GM18861 (cell line): Measurements from ENCODE around the gene ACBD4.
"Not testable (repeated sequence)": the region's sequence is repeated elsewhere in the genome, so short reads cannot be mapped to it uniquely, and the experiment has no call there.

ENCODE experiments used
- ATAC-seq: cut with Tn5 transposase; IDR thresholded peaks from one replicate; pipeline ENCODE4 v1.9.1; 2021; ENCODE audit not compliant: unreplicated experiment

The ACBD4 gene

DNA sequence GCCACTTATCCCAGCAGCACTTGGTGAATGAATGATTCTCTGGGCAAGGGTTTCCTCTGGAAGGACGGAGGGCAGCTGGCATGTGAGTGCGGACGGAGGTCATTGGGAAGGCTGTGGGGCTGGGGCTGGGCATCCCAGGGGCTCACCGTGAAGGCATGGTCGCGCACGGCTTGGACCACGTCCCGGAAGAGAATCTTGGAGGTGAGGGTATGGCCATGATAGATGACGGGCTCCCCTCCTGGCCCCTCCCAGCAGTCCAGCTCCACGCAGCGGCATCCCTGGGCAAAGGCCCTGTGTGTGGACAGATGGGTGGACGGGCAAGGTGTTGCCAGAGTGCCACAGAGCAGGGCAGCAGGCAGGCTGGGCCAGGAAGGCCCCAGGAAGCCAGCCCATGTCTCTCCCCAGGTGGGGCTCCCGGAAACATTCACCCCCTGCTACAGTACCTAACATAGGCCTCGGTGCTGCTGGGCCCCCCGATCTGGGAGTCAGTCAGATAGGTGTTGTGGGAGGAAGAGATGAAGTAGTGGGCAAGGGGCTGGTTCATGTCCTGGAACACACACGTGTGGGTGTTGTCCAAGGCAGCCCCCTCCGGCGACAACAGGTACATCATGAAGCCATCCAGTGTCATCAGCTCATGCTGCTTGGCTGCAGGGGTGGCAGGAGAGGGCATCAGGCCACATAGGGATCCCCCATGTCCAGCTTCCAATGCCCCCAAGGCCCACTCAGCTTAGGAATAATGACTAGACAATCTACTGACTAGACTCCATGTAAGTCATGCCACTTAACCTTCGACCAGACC, 17.4 kb upstream of the ACBD4 start:
- ATAC-seq: no peak

- ATAC-seq: no peak
Measured at GRCh38 chr17:45118691-45119090, 16.8 kb upstream of the ACBD4 start.

DNA sequence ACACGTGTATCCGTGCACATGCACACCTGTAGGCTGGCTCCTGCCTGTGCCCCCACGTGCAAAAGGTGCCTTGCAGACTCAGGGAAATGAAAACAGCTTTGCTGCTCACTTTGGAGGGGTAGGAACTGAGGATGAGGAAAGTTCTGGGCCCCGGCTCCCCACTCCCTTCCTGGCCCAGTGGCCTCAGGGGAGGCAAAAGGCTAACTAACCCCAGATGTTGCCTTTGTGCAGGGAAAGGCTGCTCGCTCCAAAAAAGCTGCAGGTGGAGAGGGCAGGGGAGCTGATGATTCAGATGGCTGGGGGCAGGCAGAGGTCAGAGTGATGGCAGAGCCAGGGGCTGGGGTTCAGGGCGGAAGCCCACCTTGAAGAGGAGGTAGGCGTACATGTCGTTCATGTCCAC, 15.5 kb upstream of the ACBD4 start:
- no peak for ATAC-seq

GRCh38 chr17:45120558-45120957, 14.9 kb upstream of the ACBD4 start:
- no peak for ATAC-seq

- ATAC-seq: no peak
Measured at GRCh38 chr17:45121055-45121454, 14.4 kb upstream of the ACBD4 start.

GRCh38 chr17:45123076-45123770, 12.3 kb upstream of the ACBD4 start:
- no peak for ATAC-seq

GRCh38 chr17:45123930-45124796, 11.3 kb upstream of the ACBD4 start:
- no peak for ATAC-seq

- not testable (repeated sequence) for ATAC-seq
Measured at GRCh38 chr17:45124797-45125122, 10.7 kb upstream of the ACBD4 start.

DNA sequence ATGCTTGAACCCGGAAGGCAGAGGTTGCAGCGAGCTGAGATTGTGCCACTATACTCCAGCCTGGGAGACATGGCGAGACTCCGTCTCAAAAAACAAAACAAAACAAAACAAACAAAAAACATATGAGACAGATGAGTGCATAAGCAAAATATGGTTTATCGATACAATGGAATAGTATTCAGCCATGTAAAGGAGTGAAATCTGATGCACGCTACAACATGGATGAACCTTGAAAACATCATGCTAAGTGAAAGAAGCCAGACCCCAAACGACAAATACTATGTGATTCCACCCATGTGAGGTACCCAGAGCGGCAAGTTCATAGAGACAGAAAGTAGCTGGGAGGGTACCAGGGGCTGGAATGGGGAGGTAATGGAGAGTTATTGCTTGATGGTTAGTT, 10.0 kb upstream of the ACBD4 start:
- no peak for ATAC-seq

GRCh38 chr17:45127207-45127547, 8.3 kb upstream of the ACBD4 start:
- ATAC-seq: no peak

- no peak for ATAC-seq
Measured at GRCh38 chr17:45127548-45128300, 7.8 kb upstream of the ACBD4 start.

DNA sequence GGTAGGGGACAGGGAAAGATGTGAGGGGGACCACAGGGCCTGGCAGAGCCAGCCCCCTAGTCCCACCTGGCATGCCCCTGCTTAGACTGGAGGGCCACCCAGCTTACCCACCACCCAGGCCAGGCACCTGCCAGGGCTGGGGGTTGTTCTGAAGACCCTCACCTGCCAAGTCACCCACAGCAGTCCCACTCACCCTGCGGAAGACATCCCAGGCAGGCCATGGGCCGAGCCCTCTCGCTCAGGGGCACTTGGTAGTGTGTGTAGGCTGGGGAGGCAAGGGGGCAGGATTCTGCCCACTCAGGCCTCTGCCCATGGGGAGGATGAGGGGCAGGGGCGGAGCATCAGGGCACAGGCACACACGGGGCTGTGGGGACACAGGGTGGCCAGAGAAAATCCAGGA, 7.2 kb upstream of the ACBD4 start:
- ATAC-seq: no peak

- ATAC-seq: no peak
Measured at GRCh38 chr17:45128989-45129388, 6.5 kb upstream of the ACBD4 start.

- ATAC-seq: no peak
Measured at GRCh38 chr17:45129426-45129939, 6.0 kb upstream of the ACBD4 start.

- ATAC-seq: no peak
Measured at GRCh38 chr17:45129940-45130680, 5.4 kb upstream of the ACBD4 start.

DNA sequence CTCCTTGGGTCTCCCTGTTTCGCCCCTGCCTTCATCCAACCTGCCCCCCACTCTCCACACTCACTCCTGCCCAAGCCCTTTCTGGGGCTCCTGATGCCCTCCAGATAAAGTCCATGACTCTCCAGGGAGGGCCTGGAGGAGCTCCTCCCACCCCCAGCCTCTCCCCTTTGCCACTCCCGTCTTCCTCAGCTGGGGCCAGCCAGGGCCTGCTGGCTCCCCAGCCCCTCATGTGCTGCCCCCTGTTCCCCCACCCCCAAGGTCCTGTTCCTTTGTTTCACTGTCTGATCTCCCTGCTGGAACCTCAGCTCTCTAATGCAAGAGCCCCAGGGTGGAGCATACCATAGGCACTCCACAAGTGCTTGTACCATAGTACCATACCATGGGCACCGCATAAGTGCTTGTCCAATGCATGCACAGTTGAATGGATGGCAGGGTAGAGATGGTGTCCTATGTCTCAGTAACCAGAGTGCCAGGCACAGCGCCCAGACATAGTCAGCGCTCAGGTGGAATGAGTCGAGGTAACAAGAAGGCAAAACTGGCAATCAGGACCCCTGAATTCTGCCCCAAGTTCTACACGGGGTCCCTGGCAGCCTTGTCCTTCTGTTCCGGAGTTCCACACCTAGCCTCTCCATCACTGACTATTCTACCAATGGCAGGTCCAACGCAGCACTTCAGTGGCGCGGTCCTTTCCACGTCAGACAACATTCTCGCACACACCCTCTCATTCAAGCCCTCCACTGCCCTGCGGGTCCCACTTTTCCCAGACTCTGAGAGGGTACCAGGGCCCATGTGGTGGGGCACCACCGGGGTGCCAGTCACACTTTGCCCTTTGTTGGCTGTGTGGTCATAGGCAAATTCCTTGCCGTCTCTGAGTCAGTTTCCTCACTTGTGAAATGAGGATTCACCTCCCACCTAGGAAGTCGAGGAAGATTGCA, 4.5 kb upstream of the ACBD4 start:
- ATAC-seq: no peak

GRCh38 chr17:45131616-45132319, 3.7 kb upstream of the ACBD4 start:
- ATAC-seq: no peak

DNA sequence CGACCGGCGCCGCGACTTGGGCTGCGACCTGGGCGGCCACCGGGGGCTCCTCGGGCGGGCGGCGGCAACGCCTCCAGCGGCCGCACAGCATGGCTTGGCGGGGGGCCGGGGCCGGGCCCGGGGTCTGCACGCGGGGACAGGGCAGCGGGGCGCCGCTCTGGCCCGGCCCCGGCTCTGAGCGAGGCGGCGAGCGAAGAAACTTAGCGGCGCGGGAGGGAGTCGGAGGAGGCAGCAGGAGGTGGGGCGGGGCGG, 3.2 kb upstream of the ACBD4 start, which contains the start of gene PLCD3:
Gene PLCD3 (minus strand): TSS at position 196 of the 252 bp plus-strand sequence. CDS start 105 bp downstream, at position 91.
- peak; percentile 2 for ATAC-seq
